ENCODE data around the gene PTGIR. TPM values are rescaled to one million over a fixed set of nuclear protein-coding genes. Genes with fewer than 3 reads are reported as not detected.

Gene PTGIR
- total and polyA plus RNA-seq, 10 of the 15 experiments (the other 5 are each of a cell fraction or from before 2014, with no cell fraction given) = 0.34 to 29.1 (median 9.9) TPM

GRCh38 chr19:46656541-46656940, 31.7 kb upstream of the PTGIR start:
- intact Hi-C loops (cut with micrococcal nuclease; ENCODE audit: unreplicated experiment) (no loop called here), in situ Hi-C loops (cut with MboI) (no loop called here)
- FAIRE-seq = no peak
- no peaks in the 10 kb centered on the region for H3K36me3 ChIP-seq (ENCODE audit: control insufficient read depth in 2 of 2, insufficient read depth in 2 of 2, low read length in 1 of 2)
- no peak for DNase-seq (ENCODE audit: low read depth, low spot score)
- ChIA-PET CTCF (interaction anchor here (1.2 to 11.5 kb wide), 3 partner anchors 12 to 97 kb away, joined by 4 to 434 read pairs (median 6); no protein-coding TSS in a partner anchor), POLR2A (interaction anchor here (0.5 kb wide), 1 partner anchor 489 kb away, joined by 8 read pairs; no protein-coding TSS in a partner anchor), SMC1A (ENCODE audit: uncharacterized antibody, unreplicated experiment) (interaction anchor here (1.1 to 1.5 kb wide), 4 partner anchors 8 to 72 kb away, joined by 3 to 4 read pairs (median 4); no protein-coding TSS in a partner anchor), RAD21 (ENCODE audit: unreplicated experiment) (interaction anchor here (0.6 to 1.0 kb wide), 3 partner anchors 37 to 99 kb away, joined by 3 to 6 read pairs (median 3); partner anchors contain the start of gene CALM3)
- ATAC-seq = no peak
- no peaks in the 10 kb centered on the region for H3K79me2 ChIP-seq (ENCODE audit: control insufficient read depth, insufficient read depth, low read length)
- no peak overlapping the region for H2AFZ ChIP-seq (ENCODE audit: control insufficient read depth, low read depth, low read length)
- H3K9ac ChIP-seq (ENCODE audit: control insufficient read depth, insufficient read depth, low read length) = no peak overlapping the region
- no TSS peak for BruUV-seq (replicated peaks)
- no peaks in the 10 kb centered on the region for H3K9me3 ChIP-seq (replicated peaks; ENCODE audit: control insufficient read depth, insufficient read depth, low read length)
- H4K20me1 ChIP-seq (ENCODE audit: control insufficient read depth, insufficient read depth) = no peaks in the 10 kb centered on the region
- no peak overlapping the region for H3K27ac ChIP-seq (ENCODE audit: control insufficient read depth, insufficient read depth)
- TF ChIP-seq EZH2 (IDR thresholded peaks at IDR 0.05; ENCODE audit: borderline replicate concordance, control insufficient read depth, low read depth, low read length) (no peak), SP1 (IDR thresholded peaks at IDR 0.05; ENCODE audit: low read depth, low read length) (no peak), E2F8 (IDR thresholded peaks at IDR 0.05; ENCODE audit: low read depth, partially characterized antibody) (no peak), PKNOX1 (IDR thresholded peaks at IDR 0.05) (no peak), HDGF (IDR thresholded peaks at IDR 0.05) (no peak), ZNF384 (IDR thresholded peaks at IDR 0.05; ENCODE audit: borderline replicate concordance, low read depth, low read length) (no peak), BHLHE40 (IDR thresholded peaks at IDR 0.05; ENCODE audit: borderline replicate concordance in 1 of 2, low read depth in 2 of 2, low read length in 1 of 2) (no peak), HDAC2 (IDR thresholded peaks at IDR 0.05) (no peak), YY1 (IDR thresholded peaks at IDR 0.05; ENCODE audit: low read depth, low read length) (no peak), REST (IDR thresholded peaks at IDR 0.05; ENCODE audit: low read depth, low read length) (no peak)
- H3K4me2 ChIP-seq (ENCODE audit: control insufficient read depth, insufficient read depth) = no peak overlapping the region
- H3K4me1 ChIP-seq (ENCODE audit: control insufficient read depth, insufficient read depth, low read length) = peaks cover 14% of the 10 kb centered on the region
- WGBS (ENCODE audit: insufficient coverage, insufficient replicate concordance, low lambda C conversion rate, missing lambda C conversion rate) = 65% methylated on average over 5 of the region's 5 CpGs
- peaks cover 3% of the 10 kb centered on the region in 2 experiments; a peak in 3 of 4 replicates for H3K27me3 ChIP-seq (replicated peaks in 1 of 2; ENCODE audit: control insufficient read depth in 2 of 2, insufficient read depth in 2 of 2, low read length in 1 of 2)
- no peak overlapping the region for H3K4me3 ChIP-seq

Measured in GM12878 (cell line).